ENCODE measurements around the gene POP4. TPM values are rescaled to one million over a fixed set of nuclear protein-coding genes. Genes with fewer than 3 reads are reported as not detected.

POP4 gene
- total and polyA plus RNA-seq, 2 donors (not counting 3 experiments of a cell fraction or from before 2014, with no cell fraction given) = 56.2 to 64.4 TPM

DNA sequence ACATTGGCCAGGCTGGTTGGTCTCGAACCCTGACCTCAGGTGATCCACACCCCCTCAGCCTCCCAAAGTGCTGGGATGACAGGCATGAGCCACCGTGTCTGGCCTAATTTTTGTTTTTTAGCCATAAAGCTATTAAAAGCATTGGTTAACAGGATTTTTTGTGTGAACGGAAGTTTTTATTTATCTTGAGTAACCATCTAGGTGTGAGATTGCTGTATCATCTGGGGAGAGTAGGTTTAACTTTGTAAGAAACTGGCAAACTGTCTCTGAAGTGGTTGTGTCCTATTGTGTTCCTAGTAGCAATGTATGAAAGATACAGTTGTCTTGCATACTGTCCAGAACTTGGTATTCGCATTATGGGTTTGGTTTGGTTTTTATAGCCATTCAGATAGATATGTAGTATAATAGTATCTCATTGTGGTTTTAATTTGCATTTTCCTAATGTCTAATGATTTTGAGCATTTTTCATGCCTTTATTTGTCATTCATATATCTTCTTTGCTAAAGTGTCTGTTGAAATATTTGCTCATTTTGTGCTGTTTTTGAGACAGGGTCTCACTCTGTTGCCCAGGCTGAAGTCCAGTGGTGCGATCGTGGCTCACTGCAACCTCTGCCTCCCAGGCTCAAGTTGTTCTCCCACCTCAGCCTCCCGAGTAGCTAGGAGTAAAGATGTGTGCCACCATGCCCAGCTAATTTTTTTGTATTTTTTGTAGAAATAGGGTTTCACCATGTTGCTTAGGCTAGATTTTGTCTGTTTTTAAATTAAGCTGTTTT is 45.7 kb downstream of the POP4 start:
- CTCF ChIA-PET = interaction anchor here (0.6 to 1.4 kb wide), 2 partner anchors 65 to 92 kb away, joined by 3 to 4 read pairs; no protein-coding TSS in a partner anchor
- no peak for TF ChIP-seq EZH2 (IDR thresholded peaks at IDR 0.05; ENCODE audit: borderline replicate concordance, low read depth, low read length, severe bottlenecking)
- intact Hi-C loops (cut with micrococcal nuclease) = no loop called here

DNA sequence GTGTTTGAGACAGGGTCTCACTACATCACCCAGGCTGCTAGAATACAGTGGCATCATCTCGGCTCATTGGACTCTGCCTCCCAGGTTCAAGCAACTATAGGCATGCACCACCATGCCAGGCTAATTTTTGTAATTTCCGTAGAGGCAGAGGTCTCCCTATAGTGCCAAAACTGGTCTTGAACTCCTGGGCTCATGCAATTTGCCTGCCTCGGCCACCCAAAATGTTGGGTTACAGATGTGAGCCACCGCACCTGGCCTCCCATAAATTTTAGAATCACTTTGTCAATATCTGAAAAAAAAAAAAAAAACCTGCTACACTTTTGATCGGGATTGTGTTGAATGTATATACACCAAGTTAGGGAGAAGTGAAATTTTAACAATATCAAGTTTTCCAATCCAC is 47.3 kb downstream of the POP4 start:
- intact Hi-C loops (cut with micrococcal nuclease) (no loop called here), dilution Hi-C loops (cut with MboI; ENCODE audit: extremely low pct_ligation_motif_present, low sequenced_read_pairs) (no loop called here)
- no peak overlapping the region for H3K9ac ChIP-seq (replicated peaks; ENCODE audit: extremely low read depth, insufficient read depth, low read length)
- ChIA-PET CTCF (no interaction called here), POLR2A (no interaction called here)
- TF ChIP-seq, protein P1, sequence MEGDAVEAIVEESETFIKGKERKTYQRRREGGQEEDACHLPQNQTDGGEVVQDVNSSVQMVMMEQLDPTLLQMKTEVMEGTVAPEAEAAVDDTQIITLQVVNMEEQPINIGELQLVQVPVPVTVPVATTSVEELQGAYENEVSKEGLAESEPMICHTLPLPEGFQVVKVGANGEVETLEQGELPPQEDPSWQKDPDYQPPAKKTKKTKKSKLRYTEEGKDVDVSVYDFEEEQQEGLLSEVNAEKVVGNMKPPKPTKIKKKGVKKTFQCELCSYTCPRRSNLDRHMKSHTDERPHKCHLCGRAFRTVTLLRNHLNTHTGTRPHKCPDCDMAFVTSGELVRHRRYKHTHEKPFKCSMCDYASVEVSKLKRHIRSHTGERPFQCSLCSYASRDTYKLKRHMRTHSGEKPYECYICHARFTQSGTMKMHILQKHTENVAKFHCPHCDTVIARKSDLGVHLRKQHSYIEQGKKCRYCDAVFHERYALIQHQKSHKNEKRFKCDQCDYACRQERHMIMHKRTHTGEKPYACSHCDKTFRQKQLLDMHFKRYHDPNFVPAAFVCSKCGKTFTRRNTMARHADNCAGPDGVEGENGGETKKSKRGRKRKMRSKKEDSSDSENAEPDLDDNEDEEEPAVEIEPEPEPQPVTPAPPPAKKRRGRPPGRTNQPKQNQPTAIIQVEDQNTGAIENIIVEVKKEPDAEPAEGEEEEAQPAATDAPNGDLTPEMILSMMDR (IDR thresholded peaks at IDR 0.05; ENCODE audit: extremely low read depth in 1 of 2, insufficient read depth in 1 of 2, low read depth in 1 of 2, low read length in 2 of 2) = no peak
- no peak for TF ChIP-seq POLR2AphosphoS5 (IDR thresholded peaks at IDR 0.05; ENCODE audit: insufficient read depth, low read depth, low read length)
- TF ChIP-seq POLR2A (IDR thresholded peaks at IDR 0.05; ENCODE audit: low read depth, low read length) = no peak
- TF ChIP-seq EZH2 (IDR thresholded peaks at IDR 0.05; ENCODE audit: borderline replicate concordance, low read depth, low read length, severe bottlenecking) = no peak
- TF ChIP-seq, protein P2, sequence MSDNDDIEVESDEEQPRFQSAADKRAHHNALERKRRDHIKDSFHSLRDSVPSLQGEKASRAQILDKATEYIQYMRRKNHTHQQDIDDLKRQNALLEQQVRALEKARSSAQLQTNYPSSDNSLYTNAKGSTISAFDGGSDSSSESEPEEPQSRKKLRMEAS (IDR thresholded peaks at IDR 0.05; ENCODE audit: insufficient read depth, insufficient read length) = no peak
- TF ChIP-seq MYC (IDR thresholded peaks at IDR 0.05; ENCODE audit: low read depth, low read length) = no peak
- no peak for TF ChIP-seq JUN (IDR thresholded peaks at IDR 0.05; ENCODE audit: borderline replicate concordance, insufficient read depth, insufficient read length, low read depth)
- no peak for TF ChIP-seq FOS (IDR thresholded peaks at IDR 0.05; ENCODE audit: borderline replicate concordance, insufficient read depth, low read length)
- TF ChIP-seq GATA2 (IDR thresholded peaks at IDR 0.05; ENCODE audit: insufficient read depth, insufficient read length, low read depth, low read length) = no peak
- BruUV-seq (replicated peaks) = no TSS peak
- no peaks in the 10 kb centered on the region for H3K9me3 ChIP-seq (replicated peaks; ENCODE audit: control insufficient read depth, insufficient read depth, low read length)
- no peaks in the 10 kb centered on the region for H4K20me1 ChIP-seq (replicated peaks; ENCODE audit: control insufficient read depth, extremely low read depth, insufficient read depth, low read length)
- H3K79me2 ChIP-seq (ENCODE audit: control insufficient read depth, insufficient read depth, low read length) = no peaks in the 10 kb centered on the region
- H3K36me3 ChIP-seq (ENCODE audit: control insufficient read depth in 2 of 2, extremely low read depth in 1 of 2, insufficient read depth in 2 of 2, low read length in 2 of 2) = no peaks in the 10 kb centered on the region
- no peak overlapping the region for H3K4me3 ChIP-seq (replicated peaks in 1 of 3; ENCODE audit: insufficient read depth in 1 of 3, low read depth in 1 of 3, low read length in 3 of 3)
- H3K27me3 ChIP-seq (ENCODE audit: control insufficient read depth in 2 of 2, insufficient read depth in 2 of 2, low read length in 2 of 2) = peaks cover 0 to 18% of the 10 kb centered on the region in 2 experiments
- H3K4me2 ChIP-seq (ENCODE audit: insufficient read depth, low read length) = no peak overlapping the region
- H2AFZ ChIP-seq (ENCODE audit: low read depth, low read length) = no peak overlapping the region
- no peak for DNase-seq (ENCODE audit: low read depth, low spot score)
- FAIRE-seq = no peak
- H3K9me1 ChIP-seq (replicated peaks; ENCODE audit: control insufficient read depth, extremely low read depth, insufficient read depth, low read length) = no peaks in the 10 kb centered on the region
- no peak overlapping the region for H3K27ac ChIP-seq (ENCODE audit: insufficient read depth, low read depth, low read length)
- H3K4me1 ChIP-seq (ENCODE audit: control insufficient read depth, extremely low read depth, insufficient read depth, low read length) = no peaks in the 10 kb centered on the region

More for the DNA sequence above, 45.7 kb downstream of the POP4 start:
- no peak overlapping the region for H3K27ac ChIP-seq (ENCODE audit: insufficient read depth, low read depth, low read length)
- no peaks in the 10 kb centered on the region for H3K36me3 ChIP-seq (ENCODE audit: control insufficient read depth in 2 of 2, extremely low read depth in 1 of 2, insufficient read depth in 2 of 2, low read length in 2 of 2)
- no peak for DNase-seq (ENCODE audit: low read depth, low spot score)
- dilution Hi-C loops (cut with MboI; ENCODE audit: extremely low pct_ligation_motif_present, low sequenced_read_pairs) = no loop called here
- no peak overlapping the region for H3K9ac ChIP-seq (replicated peaks; ENCODE audit: extremely low read depth, insufficient read depth, low read length)
- no peaks in the 10 kb centered on the region for H4K20me1 ChIP-seq (replicated peaks; ENCODE audit: control insufficient read depth, extremely low read depth, insufficient read depth, low read length)
- no peak overlapping the region for H2AFZ ChIP-seq (ENCODE audit: low read depth, low read length)
- H3K27me3 ChIP-seq (ENCODE audit: control insufficient read depth in 2 of 2, insufficient read depth in 2 of 2, low read length in 2 of 2) = peaks cover 0 to 18% of the 10 kb centered on the region in 2 experiments
- H3K79me2 ChIP-seq (ENCODE audit: control insufficient read depth, insufficient read depth, low read length) = no peaks in the 10 kb centered on the region
- BruUV-seq (replicated peaks) = no TSS peak
- no peak overlapping the region for H3K4me3 ChIP-seq (replicated peaks in 1 of 3; ENCODE audit: insufficient read depth in 1 of 3, low read depth in 1 of 3, low read length in 3 of 3)
- no peaks in the 10 kb centered on the region for H3K9me3 ChIP-seq (replicated peaks; ENCODE audit: control insufficient read depth, insufficient read depth, low read length)
- no peaks in the 10 kb centered on the region for H3K9me1 ChIP-seq (replicated peaks; ENCODE audit: control insufficient read depth, extremely low read depth, insufficient read depth, low read length)
- H3K4me1 ChIP-seq (ENCODE audit: control insufficient read depth, extremely low read depth, insufficient read depth, low read length) = no peaks in the 10 kb centered on the region
- FAIRE-seq = no peak
- no peak overlapping the region for H3K4me2 ChIP-seq (ENCODE audit: insufficient read depth, low read length)
- POLR2A ChIA-PET = no interaction called here
